GM10248 (cell line): Measurements from ENCODE around the gene PAX7.

Experiments used
- CTCF ChIA-PET: fragments of 300-600 bp; sonication (Branson Sonifier 250); formaldehyde crosslinking; extraction: SDS; loops from one replicate; lab custom pipeline; 2021; ENCODE audit warnings: antibody characterized with exemption; lab: Yijun Ruan, JAX
- POLR2A ChIA-PET: fragments of 350-650 bp; sonication (Branson Sonifier 250); formaldehyde crosslinking; extraction: SDS; loops from one replicate; lab custom pipeline; 2020; ENCODE audit warnings: antibody characterized with exemption; lab: Yijun Ruan, JAX
- DNase-seq: peaks from one replicate; pipeline ENCODE4 v3.0.0; 2012; ENCODE audit errors: extremely low spot score
- TF ChIP-seq, protein P1 (sequence below): IDR thresholded peaks from 2 replicates; pipeline ENCODE4 v1.5.1; 2012; ENCODE audit warnings: mild to moderate bottlenecking, low read depth; ENCODE audit errors: extremely low read depth, missing control alignments, control extremely low read depth

PAX7 gene

DNA sequence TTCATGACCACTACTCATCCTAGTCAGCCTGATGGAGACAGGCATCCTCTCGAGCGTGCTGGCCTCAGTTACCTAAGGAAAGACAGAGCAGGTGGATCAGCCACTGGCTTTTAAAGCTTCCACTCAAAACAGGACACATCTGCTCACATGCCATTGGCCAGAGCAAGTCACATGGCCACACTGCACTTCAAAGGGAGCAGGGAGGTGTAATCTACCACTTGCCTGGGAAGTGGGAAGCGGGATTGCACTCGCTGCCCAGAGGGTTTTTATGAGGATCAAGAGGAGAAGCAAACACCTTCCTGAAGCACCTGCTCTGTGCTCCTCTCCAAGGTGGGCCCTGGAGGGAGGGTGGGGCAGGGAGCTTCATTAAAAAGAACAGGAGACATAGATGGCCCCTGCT, 120.8 kb downstream of the PAX7 start:
- CTCF ChIA-PET, result no interaction called here
- TF ChIP-seq, protein P1, sequence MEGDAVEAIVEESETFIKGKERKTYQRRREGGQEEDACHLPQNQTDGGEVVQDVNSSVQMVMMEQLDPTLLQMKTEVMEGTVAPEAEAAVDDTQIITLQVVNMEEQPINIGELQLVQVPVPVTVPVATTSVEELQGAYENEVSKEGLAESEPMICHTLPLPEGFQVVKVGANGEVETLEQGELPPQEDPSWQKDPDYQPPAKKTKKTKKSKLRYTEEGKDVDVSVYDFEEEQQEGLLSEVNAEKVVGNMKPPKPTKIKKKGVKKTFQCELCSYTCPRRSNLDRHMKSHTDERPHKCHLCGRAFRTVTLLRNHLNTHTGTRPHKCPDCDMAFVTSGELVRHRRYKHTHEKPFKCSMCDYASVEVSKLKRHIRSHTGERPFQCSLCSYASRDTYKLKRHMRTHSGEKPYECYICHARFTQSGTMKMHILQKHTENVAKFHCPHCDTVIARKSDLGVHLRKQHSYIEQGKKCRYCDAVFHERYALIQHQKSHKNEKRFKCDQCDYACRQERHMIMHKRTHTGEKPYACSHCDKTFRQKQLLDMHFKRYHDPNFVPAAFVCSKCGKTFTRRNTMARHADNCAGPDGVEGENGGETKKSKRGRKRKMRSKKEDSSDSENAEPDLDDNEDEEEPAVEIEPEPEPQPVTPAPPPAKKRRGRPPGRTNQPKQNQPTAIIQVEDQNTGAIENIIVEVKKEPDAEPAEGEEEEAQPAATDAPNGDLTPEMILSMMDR, result no peak
- no peak for DNase-seq
- POLR2A ChIA-PET, result no interaction called here

DNA sequence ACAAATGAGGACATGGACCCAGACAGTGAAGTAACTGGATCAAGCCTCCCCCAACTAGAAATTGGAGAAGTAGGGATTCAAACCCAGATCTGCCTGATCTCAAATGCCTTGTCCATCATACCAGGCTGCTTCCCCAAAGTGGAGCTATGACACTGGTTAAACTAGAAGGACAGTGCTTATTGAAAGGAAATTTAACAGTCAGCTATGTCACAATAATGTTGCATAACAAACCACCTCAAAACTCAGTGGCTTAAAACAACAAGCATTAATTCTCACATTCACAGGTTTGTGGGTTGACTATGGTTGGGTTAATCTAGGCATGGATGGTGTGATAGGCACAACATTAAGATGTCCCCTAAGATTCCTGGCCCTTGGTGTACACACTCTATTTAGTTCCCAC, 121.8 kb downstream of the PAX7 start:
- TF ChIP-seq, protein P1, result no peak

DNA sequence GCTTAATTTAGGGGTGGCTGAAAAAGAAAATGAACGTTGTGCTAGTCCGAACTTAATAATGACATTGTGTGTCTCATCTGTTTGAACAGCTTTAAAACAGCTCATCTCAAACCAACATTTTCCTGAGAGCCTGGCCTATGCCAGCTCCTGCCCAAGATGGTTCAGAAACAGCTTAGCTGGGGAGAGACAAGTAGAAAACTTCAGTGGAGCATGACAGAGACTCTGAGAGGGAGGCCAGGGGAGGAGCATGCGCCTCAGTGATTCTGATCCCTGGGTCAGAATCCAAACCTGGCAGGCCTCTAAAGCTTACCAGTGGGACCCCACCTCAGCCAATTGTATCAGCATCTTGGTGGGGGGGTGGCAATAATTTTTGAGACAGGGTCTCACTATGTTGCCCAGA, 129.5 kb downstream of the PAX7 start:
- ChIA-PET POLR2A (no interaction called here), CTCF (interaction anchor here (1.3 kb wide), 1 partner anchor 10 kb away, joined by 3 read pairs; no protein-coding TSS in a partner anchor)
- DNase-seq, result no peak
- TF ChIP-seq, protein P1, result no peak

More for the DNA sequence above, 121.8 kb downstream of the PAX7 start:
- no peak for DNase-seq
- POLR2A ChIA-PET, result no interaction called here
- CTCF ChIA-PET, result interaction anchor here (1.7 kb wide), 1 partner anchor 31 kb away, joined by 3 read pairs; no protein-coding TSS in a partner anchor

- CTCF ChIA-PET, result no interaction called here
- DNase-seq, result no peak
- TF ChIP-seq, protein P1, result no peak
- POLR2A ChIA-PET, result no interaction called here
Observed at GRCh38 chr1:18761948-18762840, 131.5 kb downstream of the PAX7 start.

GRCh38 chr1:18764362-18764761, 133.7 kb downstream of the PAX7 start:
- ChIA-PET CTCF (no interaction called here), POLR2A (no interaction called here)
- TF ChIP-seq, protein P1, result no peak
- no peak for DNase-seq

DNA sequence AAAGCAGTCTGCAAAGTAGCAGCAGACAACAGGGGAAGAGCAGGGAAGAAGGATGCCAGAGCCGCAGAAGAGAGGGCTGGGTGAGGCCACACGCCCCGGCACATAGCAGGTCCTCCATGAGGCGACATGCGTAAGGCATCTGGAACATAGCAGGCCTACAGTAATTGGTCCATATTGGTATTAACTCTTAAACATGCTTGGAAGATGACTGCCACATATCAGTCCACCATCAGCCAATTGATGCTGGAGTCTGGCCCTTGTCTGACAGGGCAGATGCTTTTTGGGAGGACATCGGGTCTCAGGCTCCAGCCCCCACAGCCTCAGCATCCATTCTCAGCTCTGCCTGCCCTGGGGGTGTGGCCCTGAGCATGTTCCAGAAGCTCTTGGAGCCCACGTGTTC, 135.1 kb downstream of the PAX7 start:
- TF ChIP-seq, protein P1, result no peak
- no peak for DNase-seq
- POLR2A ChIA-PET, result no interaction called here
- CTCF ChIA-PET, result no interaction called here
